ENCODE measurements around the gene PLCB2.

PLCB2 gene

DNA sequence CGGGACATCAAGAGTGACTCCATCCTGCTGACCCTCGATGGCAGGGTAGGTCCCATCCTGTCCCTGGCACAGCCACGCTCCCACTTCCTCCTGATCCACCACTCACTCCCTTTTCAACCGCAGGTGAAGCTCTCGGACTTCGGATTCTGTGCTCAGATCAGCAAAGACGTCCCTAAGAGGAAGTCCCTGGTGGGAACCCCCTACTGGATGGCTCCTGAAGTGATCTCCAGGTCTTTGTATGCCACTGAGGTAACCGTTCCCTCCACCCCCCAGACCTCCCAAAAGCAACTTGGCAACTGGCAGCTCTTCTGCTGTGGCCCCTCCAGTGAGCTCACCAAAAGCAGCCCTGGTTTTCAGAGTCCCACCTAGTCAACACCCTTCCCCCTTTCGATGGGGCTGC lies 34.3 kb downstream of the PLCB2 start:
- TF ChIP-seq, protein P1, sequence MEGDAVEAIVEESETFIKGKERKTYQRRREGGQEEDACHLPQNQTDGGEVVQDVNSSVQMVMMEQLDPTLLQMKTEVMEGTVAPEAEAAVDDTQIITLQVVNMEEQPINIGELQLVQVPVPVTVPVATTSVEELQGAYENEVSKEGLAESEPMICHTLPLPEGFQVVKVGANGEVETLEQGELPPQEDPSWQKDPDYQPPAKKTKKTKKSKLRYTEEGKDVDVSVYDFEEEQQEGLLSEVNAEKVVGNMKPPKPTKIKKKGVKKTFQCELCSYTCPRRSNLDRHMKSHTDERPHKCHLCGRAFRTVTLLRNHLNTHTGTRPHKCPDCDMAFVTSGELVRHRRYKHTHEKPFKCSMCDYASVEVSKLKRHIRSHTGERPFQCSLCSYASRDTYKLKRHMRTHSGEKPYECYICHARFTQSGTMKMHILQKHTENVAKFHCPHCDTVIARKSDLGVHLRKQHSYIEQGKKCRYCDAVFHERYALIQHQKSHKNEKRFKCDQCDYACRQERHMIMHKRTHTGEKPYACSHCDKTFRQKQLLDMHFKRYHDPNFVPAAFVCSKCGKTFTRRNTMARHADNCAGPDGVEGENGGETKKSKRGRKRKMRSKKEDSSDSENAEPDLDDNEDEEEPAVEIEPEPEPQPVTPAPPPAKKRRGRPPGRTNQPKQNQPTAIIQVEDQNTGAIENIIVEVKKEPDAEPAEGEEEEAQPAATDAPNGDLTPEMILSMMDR (IDR thresholded peaks at IDR 0.05; ENCODE audit: extremely low read depth, insufficient read depth, missing control alignments), result no peak
- in situ Hi-C loops (cut with MboI; ENCODE audit: low pct_unique_long_range_greater_than_20kb, low sequenced_read_pairs, unreplicated experiment), result loop anchor here (10.0 kb wide), 1 partner anchor 229 kb away; no protein-coding TSS in a partner anchor
- no peak for DNase-seq (ENCODE audit: low spot score)

DNA sequence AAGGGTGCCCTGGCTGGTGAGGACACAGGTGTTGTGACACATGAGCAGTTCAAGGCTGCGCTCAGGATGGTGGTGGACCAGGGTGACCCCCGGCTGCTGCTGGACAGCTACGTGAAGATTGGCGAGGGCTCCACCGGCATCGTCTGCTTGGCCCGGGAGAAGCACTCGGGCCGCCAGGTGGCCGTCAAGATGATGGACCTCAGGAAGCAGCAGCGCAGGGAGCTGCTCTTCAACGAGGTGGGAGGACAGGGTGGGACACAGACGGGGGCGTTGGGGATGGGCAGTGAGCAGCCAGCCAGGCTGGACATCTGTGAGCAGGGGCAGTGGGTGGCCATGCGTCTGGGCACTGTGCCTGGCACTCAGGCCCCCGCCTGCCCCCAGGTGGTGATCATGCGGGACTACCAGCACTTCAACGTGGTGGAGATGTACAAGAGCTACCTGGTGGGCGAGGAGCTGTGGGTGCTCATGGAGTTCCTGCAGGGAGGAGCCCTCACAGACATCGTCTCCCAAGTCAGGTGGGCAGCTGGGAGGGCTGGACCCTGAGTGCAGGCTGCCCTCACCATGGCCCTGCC lies 35.2 kb downstream of the PLCB2 start:
- in situ Hi-C loops (cut with MboI; ENCODE audit: low pct_unique_long_range_greater_than_20kb, low sequenced_read_pairs, unreplicated experiment), result loop anchor here (10.0 kb wide), 1 partner anchor 228 kb away; no protein-coding TSS in a partner anchor
- DNase-seq (ENCODE audit: low spot score), result no peak

GRCh38 chr15:40271685-40272484 lies 35.9 kb downstream of the PLCB2 start:
- in situ Hi-C loops (cut with MboI; ENCODE audit: low pct_unique_long_range_greater_than_20kb, low sequenced_read_pairs, unreplicated experiment), result loop anchor here (10.0 kb wide), 1 partner anchor 227 kb away; no protein-coding TSS in a partner anchor
- TF ChIP-seq, protein P1 (IDR thresholded peaks at IDR 0.05; ENCODE audit: extremely low read depth, insufficient read depth, missing control alignments), result no peak
- DNase-seq (ENCODE audit: low spot score), result no peak

More for the DNA sequence above, 35.2 kb downstream of the PLCB2 start:
- TF ChIP-seq, protein P1 (IDR thresholded peaks at IDR 0.05; ENCODE audit: extremely low read depth, insufficient read depth, missing control alignments), result peak; percentile 35

DNA sequence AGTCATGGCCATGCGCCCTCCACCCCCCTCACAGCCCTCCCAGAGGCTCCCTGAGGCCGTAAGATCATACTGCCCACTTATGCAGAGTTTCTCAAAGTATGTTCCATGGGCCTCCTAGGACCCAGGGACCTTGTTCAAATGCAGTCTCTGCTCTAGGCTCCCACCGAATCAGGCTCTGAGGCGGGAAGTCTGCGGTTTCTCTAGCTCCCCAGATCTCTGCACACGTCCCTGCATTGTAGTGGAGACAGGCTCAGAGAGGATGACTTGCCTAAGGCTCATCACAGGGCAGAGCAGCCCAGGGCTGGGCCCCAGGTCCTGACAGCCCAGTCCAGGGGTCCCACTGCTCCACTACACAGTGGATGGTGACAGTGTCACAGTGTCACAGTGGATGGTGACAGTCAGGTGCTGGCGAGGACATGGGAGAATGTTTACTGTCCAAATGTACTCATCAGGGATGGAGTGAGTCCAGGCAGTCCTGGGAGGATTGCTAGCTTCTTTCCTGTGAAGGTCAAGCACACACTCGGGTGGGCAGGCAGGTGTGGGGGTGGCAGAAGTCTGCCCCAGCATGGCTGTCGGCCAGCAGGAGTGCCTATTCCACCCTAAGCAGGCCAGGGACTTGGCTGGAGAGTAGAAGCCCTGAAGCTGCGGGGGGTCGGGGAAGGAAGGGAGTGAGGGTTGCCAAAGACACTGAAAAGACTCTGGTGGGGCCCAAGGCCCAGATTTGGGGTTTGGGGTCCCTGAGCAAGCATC lies 37.3 kb downstream of the PLCB2 start:
- TF ChIP-seq, protein P1 (IDR thresholded peaks at IDR 0.05; ENCODE audit: extremely low read depth, insufficient read depth, missing control alignments), result no peak
- DNase-seq (ENCODE audit: low spot score), result no peak
- in situ Hi-C loops (cut with MboI; ENCODE audit: low pct_unique_long_range_greater_than_20kb, low sequenced_read_pairs, unreplicated experiment), result loop anchor here (10.0 kb wide), 1 partner anchor 226 kb away; no protein-coding TSS in a partner anchor

GRCh38 chr15:40269604-40270003 lies 38.1 kb downstream of the PLCB2 start:
- in situ Hi-C loops (cut with MboI; ENCODE audit: low pct_unique_long_range_greater_than_20kb, low sequenced_read_pairs, unreplicated experiment), result loop anchor here (10.0 kb wide), 1 partner anchor 225 kb away; no protein-coding TSS in a partner anchor
- TF ChIP-seq, protein P1 (IDR thresholded peaks at IDR 0.05; ENCODE audit: extremely low read depth, insufficient read depth, missing control alignments), result no peak
- DNase-seq (ENCODE audit: low spot score), result no peak

DNA sequence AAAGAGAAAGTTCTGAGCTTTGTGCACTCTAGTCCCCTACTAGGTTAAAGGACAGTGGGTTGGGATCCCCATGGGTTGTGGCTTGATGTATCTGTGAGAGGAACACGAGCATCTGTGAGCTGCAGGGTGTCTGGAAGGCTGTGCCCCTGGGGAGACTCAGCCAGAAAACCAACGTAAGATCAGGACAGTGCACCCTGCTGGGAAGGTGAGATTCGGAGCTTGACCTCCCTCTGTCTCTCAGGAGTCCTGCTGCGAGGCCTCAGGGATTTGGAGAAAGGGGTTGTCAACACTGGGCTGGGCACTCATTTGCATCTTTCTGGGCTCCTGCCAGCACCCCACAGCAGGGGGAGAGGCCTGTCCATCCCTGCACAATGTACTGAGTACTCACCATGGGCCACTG lies 40.1 kb downstream of the PLCB2 start:
- TF ChIP-seq, protein P1 (IDR thresholded peaks at IDR 0.05; ENCODE audit: extremely low read depth, insufficient read depth, missing control alignments), result no peak
- in situ Hi-C loops (cut with MboI; ENCODE audit: low pct_unique_long_range_greater_than_20kb, low sequenced_read_pairs, unreplicated experiment), result no loop called here
- DNase-seq (ENCODE audit: low spot score), result no peak

Measured in GM13977 (cell line).